CD1c-positive myeloid dendritic cell (primary cell): ENCODE measurements around the gene PGA4.
"Not testable (repeated sequence)": the region's sequence is repeated elsewhere in the genome, so short reads cannot be mapped to it uniquely, and the experiment has no call there.

Experiments used
- DNase-seq: peaks from one replicate; pipeline ENCODE4 v3.0.0-alpha.2; 2016; ENCODE audit errors: extremely low spot score

The PGA4 gene

DNA sequence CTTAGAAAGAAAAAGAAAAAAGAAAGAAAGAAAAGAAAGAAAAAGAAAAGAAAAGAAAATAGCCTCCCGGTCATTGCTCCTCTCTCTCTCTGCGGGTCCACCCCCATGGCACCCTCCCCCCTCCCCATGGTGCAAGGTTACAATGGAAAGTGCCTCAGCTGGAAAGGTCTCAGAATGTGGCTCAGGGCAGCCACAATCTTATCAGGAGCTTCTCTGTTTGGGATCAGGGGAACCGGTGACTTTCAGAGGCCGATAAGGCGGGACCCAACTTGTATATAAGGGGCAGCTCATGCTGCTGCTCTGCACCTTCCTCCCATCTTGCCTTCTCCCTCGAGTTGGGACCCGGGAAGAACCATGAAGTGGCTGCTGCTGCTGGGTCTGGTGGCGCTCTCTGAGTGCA lies at the start of gene PGA4:
Gene PGA4 (plus strand): TSS at position 301 of the 400 bp plus-strand sequence. CDS start 54 bp downstream, at position 355.
- DNase-seq, result not testable (repeated sequence)

DNA sequence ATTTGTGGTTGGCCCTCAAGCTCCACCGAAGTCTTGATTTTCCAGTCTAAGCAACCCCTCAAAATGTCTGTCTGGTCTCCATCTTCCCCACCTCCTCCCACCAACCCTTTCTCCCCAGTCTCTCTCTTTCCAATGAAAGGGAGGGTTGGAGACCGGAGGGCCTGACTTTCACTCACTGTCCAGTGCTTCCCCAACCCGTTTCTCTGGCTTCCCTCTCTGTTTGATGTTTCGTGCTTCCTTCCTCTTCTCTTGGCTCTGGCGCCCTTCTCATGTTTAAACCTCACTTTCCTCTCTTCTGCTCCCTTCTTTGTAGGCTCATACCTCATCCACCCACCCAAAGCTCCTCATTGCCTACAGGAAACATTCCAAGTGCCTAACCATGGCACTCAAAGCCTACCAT lies 49.8 kb upstream of the PGA4 start:
- peak; percentile 21 for DNase-seq

DNA sequence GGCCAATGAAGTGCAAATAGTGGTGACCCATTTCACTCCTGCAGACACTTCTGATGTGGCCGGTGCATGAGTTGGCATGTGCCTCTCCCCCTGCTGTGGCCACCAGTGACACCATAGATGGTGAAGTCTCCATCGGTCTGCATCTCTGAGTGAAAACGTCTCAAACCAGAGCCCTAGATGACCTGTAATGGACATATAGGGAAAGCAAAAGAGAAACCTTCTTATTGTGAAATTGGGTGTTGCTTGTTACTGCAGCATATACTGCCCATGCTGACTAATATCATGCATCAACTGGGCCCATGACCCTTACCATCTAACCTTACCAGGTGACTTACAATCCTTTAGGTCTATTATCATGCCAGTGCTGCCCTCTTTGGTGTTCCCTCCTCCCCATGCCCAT lies 49.3 kb upstream of the PGA4 start:
- DNase-seq, result no peak

DNA sequence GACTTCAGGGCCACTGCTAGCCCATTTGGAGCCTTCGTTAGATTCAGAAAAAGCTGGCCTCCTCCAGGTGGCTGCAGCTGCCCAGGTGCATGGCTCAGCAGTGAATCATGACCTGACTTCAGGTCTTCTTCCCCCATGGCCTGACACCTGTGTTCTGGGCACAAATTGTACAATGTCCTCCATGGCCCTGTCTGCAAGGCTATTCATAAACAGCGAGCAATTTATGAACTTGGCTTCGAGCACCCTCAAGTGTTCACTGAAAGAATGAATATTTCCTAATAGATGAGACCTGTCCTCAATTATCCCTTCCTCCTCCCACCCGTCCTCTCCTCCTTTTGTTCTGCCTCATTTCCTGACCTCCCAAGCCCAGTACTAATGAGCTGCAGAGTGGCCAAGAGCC lies 48.7 kb upstream of the PGA4 start:
- no peak for DNase-seq

DNA sequence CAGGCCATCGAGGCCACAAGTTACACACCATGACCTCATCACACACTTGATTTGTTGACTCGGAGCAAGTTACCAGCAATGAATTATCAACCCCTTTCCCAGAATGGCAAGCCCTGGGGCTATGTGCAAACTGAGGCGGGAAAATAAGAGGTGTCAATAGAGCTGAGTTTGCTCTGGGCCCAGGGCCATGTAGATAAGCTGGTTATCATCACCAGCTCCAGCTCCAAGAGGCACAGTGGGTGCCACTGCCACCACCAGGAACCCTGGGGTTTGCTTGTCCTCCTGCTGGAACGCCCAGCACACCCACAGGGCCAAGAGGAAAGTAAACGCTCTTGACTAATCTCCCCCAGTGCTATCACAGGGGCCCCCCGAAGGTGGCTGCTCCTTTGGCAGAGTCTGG lies 47.9 kb upstream of the PGA4 start:
- DNase-seq, result no peak

DNA sequence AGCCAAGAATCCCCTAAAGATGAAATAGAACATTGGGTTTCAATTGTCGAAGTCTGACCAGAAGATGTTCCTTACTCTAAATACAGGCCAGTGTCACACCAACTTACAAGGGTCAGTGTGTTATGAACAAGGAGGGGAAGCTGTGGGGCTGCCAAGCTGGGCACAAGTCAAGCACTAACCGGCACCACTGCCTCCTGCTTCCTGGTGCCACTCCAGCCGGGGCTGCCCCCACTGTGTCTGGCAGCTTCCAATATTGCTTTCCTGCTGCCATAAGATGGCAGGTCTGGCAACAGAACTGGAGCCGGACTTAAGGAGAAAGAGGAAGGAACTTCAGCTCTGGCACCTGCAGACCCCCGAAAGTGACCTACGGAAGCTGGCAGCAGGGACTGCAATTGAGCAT lies 47.2 kb upstream of the PGA4 start:
- DNase-seq, result no peak

DNA sequence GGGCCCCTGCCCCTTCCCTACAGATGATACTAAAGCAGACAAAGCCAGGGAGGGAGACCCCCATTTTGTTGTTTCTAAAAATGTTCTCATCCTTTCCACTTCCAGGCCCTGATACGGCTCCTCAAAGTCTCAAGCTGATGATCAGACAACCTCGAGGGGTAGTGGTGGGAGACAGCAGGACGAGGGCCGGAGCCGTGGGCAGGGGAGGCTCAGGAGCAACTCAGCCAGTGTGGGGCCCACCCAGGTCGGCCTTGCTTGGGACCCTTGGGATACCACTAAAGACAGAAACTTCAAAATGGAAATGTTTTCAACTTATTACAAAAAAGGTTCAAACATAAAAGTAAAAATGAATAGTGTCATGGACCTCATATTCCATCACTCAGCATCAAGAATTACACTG lies 45.7 kb upstream of the PGA4 start:
- no peak for DNase-seq

DNA sequence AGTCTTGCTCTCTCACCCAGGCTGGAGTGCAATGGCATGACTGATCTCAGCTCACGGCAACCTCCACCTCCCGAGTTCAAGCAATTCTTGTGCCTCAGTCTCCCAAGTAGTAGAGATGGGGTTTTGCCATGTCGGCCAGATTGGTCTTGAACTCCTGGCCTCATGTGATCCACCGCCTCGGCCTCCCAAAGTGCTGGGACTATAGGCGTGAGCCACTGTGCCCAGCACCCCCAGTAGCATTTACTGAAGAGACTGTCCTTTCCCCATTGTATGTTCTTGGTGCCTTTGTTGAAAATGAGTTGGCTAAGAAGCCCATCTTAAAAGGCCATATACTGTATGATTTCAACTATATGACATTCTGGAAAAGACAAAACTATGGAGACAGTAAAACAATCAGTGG lies 41.9 kb upstream of the PGA4 start:
- not testable (repeated sequence) for DNase-seq

DNA sequence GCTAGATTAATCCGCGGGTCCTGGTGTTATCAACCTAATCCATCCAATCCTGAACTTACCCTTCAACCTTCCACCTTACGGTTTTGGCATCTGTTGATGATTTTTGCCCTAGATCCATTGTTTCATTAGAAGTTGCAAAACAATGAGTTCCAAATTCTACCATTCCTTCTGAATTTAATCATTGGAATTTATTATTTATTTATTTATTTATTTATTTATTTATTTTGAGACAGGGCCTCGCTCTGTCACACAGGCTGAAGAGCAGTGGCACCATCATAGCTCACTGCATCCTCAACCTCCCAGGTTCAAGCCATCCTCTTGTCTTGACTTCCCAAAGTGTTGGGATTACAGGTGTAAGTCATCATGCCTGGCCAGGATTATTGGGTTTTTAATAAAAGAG lies 40.7 kb upstream of the PGA4 start:
- no peak for DNase-seq

DNA sequence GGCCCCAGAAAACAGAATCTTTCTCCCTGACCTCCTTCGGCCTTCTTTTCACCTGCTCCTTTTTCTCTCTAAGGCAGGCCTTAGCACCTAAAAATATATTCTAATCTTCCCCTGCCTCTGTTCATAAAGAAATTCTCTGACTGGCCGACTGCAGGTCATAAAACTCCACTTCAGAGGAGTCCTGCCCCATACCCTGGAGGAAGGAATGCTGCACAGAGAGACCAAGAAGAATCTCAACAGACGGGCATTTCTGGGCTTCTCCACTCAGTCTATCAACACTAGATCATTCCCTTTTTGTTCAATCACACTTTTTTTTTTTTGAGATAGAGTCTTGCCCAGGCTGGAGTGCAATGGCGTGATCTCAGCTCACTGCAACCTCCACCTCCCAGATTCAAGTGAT lies 38.5 kb upstream of the PGA4 start:
- no peak for DNase-seq

DNA sequence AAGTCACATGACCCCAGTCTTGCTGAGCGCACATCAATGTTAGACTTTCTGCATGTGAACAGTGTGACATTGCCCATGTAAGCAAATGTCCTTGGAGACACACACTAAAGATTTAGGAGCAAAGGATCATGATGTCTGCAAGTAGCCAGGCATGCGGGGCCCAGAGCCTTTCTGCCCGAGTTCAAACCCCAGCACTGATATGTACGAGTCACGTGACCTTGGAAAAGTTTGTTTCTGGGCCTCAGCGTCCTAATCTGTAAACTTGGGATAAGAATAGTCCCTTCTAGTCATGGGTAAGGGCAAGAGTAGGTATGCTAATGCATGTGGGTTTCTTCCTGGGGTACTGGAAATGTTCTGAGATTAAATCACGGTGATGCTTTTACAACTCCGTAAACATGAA lies 35.6 kb upstream of the PGA4 start:
- no peak for DNase-seq

DNA sequence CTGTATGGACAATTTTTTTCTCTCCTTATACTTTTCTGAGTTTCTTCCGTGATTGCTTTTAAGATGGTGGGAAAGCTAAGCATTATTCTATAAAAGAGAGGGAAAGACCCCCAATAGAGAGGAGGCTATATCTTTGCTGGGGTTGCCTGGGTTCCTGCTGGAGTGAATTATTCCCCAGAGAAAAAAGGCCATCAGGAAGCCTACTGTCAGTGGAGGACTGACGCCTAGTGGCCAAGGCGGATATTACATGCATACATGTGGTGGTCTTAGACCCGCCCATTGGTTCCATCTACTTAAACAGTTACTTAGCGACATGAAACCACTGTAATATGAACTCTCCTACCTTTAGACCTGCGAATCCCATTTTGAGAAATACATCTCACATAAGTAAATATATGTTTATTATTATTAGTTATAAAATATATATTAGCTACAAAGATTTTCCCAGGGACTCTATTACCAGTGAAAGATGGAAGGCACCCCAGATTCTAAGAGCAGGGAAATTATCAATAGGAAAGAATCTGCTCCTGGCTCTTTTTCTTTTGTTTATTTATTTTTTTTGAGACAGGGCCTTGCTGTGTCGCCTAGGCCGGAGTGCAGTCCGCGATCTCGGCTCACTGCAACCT lies 34.5 kb upstream of the PGA4 start:
- peak; percentile 85 for DNase-seq

DNA sequence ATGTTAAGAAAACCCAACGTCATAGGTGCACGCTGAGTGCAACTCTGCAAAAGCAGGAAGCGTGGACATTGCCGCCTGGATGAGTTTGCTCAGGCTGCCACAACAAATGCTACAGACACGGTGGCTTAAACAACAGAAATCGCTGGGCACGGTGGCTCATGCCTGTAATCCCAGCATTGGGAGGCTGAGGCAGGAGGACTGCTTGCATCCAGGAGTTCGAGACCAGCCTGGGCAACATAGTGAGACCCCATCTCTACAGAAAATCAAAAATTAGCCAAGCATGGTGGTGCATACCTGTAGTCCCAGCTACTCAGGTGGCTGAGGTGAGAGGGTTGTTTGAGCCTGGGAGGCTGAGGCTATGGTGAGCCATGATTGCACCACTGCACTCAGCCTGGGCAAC lies 32.2 kb upstream of the PGA4 start:
- DNase-seq, result no peak

DNA sequence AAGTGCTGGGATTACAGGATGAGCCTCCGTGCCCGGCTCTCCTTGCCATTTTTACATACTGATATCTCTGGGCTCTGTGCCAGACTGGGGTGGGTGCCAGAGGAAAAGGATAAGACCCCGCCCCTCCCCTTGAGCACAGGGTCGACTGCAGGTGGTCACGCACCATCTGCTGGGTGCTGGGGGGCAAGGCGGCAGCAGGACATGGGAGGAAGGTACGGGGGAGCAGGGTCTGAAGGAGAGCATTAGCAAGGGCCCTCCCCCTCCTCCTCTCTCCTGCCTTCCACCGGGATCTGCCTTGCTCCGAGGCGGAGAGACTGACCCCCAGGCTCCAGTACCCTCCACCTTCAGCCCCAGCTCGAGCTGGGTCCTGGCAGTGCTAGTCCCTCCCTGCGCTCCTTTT lies 28.6 kb upstream of the PGA4 start:
- DNase-seq, result no peak

DNA sequence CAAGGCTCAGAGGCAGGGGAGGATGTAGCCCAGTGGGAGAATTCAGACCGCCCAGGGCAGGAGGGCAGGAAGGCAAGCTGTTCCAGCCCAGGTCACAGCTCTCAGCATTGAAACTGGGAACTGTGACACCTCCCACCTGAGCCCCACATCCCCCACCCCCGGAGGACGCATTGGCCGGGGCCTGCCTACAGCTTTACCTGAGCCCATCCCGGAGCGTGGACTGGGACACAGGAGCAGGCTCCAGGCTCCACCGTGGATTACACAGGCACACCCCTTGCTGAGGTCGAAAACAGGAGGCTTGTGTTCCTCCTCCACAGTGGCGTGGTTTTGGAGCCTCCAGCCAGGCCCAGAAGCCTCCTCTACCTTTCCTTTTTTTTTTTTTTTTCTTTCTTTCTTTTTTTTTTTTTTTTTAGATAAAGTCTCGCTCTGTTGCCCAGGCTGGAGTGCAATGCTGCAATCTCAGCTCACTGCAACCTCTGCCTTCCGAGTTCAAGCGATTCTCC lies 27.9 kb upstream of the PGA4 start:
- no peak for DNase-seq

DNA sequence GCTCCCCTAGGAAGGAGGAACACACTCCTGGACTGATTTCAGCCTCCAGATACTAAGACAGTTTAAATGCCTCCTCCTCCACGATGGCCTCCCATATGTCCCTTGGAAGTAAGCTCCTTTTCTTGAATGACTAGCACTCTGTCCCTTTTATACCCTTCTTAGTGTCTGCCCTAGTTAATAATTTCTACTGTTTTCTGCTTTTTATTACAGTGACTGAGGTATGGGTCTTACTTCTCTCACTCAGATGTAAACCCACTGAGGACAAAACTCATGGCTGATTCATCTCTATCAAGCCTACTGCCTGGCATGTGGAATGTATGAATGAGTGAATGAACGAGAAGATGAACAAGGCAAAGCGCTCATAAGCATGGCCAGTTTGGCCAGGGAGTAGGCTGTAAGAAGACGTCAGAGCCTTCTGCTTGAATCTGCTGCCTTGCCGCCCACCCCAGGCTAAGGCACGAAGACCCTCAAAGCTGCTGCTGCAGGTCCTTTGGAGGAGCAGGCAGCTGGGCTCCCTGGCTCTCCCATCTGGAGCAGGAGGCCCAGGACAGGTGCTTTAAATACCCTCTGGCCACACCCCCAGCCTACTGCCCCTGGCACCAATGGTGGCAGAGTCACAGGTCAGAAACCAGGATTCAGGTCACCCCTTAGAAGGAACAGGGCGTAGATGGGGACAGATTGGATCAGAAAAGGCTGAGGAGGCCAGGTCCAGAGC lies 27.0 kb upstream of the PGA4 start:
- no peak for DNase-seq

DNA sequence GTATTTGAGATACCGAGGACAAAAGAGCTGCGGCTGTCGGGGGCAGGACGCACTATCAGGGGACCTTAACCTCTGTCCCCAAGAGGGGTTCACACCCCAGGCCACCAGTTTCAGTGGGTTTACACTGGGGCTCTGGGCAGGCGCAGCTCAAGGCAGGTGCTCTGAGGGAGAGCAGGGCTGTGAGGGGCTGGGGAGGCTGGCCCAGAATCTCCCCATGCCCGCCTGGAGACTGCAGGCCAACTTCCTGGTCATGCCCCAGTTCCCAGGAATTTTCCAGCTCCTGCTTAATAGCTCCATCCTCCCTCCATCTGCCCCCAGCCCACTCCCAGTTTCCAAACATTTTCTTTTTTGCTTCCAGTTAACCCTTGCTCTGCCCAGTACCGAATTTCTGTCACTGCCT lies 26.4 kb upstream of the PGA4 start:
- no peak for DNase-seq

DNA sequence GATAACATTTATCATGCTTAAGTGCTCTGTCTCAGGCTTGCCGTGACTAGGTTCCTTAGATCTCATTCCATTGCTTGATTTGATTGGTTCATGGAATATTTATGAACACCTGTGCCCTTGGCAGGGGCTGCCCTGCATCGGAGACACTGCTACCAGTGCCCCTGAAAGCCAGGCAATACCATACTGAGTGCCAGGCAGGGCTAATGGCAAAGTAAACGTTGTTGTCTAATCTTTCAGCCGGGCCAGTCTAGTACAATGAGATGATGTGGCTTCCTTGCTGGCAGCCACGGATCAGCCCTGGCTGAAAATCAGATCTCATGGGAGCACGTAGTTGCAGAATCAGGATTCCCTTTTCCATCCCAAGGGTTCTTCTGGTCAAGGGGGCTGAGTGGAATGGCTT lies 23.8 kb upstream of the PGA4 start:
- no peak for DNase-seq

DNA sequence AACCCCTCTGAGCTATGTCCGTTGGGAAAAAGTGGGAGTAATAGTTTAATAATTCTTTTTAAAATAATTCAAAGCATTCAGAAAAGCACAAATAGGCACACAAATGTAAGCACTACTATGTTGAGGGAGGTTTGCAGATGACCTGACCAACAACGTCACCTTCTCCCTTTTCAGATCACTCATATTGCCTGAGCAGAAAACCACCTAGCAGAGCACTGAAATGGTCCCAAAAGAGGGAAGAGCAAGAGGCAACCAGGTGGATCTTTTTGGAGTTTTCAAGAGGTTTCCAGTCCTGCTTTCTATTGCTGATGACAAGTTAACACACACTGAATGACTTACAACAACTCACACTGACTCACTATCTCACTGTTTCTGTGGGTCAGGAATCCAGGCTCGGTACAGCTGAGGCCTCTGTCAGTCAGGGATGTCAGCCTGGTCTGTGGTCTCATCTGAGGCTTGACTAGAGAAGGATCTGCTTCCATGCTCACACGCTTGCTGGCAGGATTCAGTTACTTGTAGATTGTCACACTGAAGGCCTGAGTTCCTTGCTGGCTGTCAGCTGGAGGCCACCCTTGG lies 23.1 kb upstream of the PGA4 start:
- no peak for DNase-seq

DNA sequence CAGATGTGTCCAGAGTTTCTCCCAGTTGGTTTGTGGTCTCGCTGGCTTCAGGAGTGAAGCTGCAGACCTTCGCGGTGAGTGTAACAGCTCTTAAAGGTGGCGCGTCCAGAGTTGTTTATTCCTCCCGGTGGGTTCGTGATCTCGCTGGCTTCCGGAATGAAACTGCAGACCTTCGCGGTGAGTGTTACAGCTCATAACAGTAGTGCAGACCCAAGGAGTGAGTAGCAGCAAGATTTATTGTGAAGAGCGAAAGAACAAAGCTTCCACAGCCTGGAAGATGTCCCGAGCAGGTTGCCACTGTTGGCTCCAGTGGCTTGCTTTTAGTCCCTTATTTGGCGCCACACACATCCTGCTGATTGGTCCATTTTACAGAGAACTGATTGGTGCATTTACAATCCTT lies 20.7 kb upstream of the PGA4 start:
- DNase-seq, result no peak

DNA sequence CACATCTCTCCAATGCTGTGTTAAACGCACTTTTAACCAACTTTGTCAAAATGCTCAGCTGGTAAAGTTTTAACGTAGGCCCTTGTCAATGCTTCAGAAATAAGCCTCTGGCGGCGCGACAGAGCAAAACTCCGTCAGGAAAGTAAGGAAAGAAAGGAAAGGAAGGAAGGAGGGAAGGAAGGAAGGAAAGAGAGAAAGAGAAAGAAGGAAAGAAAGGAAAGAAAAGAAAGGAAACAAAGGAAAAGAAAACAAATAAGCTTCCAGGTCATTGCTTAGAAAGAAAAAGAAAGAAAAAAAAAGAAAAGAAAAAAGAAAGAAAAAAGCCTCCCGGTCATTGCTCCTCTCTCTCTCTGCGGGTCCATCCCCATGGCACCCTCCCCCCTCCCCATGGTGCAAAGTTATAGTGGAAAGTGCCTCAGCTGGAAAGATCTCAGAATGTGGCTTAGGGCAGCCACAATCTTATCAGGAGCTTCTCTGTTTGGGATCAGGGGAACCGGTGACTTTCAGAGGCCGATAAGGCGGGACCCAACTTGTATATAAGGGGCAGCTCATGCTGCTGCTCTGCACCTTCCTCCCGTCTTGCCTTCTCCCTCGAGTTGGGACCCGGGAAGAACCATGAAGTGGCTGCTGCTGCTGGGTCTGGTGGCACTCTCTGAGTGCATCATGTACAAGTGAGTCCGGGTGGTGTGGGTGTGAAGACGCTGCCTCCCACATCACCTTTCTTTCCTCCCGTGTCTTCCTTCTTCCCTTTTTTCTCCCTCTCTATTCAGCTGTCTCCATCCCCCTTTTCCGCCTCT lies 19.0 kb upstream of the PGA4 start, which contains the start of gene PGA3:
Gene PGA3 (plus strand): TSS at position 566 of the 797 bp plus-strand sequence. CDS start 50 bp downstream, at position 616.
- DNase-seq, result not testable (repeated sequence)

DNA sequence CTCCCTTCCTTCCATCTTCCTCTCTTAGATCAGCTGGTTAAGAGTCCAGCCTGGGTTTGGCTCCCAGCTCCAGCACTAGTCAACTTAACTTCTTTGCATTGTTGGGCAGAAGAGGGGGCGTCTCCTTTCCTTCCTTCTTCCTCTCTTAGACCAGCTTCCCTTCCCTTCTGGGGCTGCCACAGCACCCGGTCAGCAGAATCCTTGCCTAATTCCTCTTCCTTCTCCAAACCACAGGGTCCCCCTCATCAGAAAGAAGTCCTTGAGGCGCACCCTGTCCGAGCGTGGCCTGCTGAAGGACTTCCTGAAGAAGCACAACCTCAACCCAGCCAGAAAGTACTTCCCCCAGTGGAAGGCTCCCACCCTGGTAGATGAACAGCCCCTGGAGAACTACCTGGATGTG lies 18.3 kb upstream of the PGA4 start:
- DNase-seq, result not testable (repeated sequence)
